ENCODE results near the gene WSCD1.

The WSCD1 gene

GRCh38 chr17:6099492-6099891, 29.3 kb downstream of the WSCD1 start:
- DNase-seq (ENCODE audit: low spot score), result no peak
- in situ Hi-C loops (cut with MboI; ENCODE audit: low sequenced_read_pairs, unreplicated experiment), result no loop called here
- TF ChIP-seq CTCF (IDR thresholded peaks at IDR 0.05; ENCODE audit: borderline replicate concordance, control extremely low read depth, extremely low read depth, insufficient read depth, missing control alignments), result no peak

GRCh38 chr17:6100146-6100545, 30.0 kb downstream of the WSCD1 start:
- no peak for DNase-seq (ENCODE audit: low spot score)
- in situ Hi-C loops (cut with MboI; ENCODE audit: low sequenced_read_pairs, unreplicated experiment), result no loop called here
- TF ChIP-seq CTCF (IDR thresholded peaks at IDR 0.05; ENCODE audit: borderline replicate concordance, control extremely low read depth, extremely low read depth, insufficient read depth, missing control alignments), result no peak

- DNase-seq (ENCODE audit: low spot score), result no peak
- no peak for TF ChIP-seq CTCF (IDR thresholded peaks at IDR 0.05; ENCODE audit: borderline replicate concordance, control extremely low read depth, extremely low read depth, insufficient read depth, missing control alignments)
- in situ Hi-C loops (cut with MboI; ENCODE audit: low sequenced_read_pairs, unreplicated experiment), result no loop called here
Measured at GRCh38 chr17:6100891-6101500, 30.8 kb downstream of the WSCD1 start.

GRCh38 chr17:6101706-6102105, 31.5 kb downstream of the WSCD1 start:
- no peak for DNase-seq (ENCODE audit: low spot score)
- in situ Hi-C loops (cut with MboI; ENCODE audit: low sequenced_read_pairs, unreplicated experiment), result no loop called here
- no peak for TF ChIP-seq CTCF (IDR thresholded peaks at IDR 0.05; ENCODE audit: borderline replicate concordance, control extremely low read depth, extremely low read depth, insufficient read depth, missing control alignments)

GRCh38 chr17:6102615-6103014, 32.4 kb downstream of the WSCD1 start:
- no peak for DNase-seq (ENCODE audit: low spot score)
- in situ Hi-C loops (cut with MboI; ENCODE audit: low sequenced_read_pairs, unreplicated experiment), result no loop called here
- no peak for TF ChIP-seq CTCF (IDR thresholded peaks at IDR 0.05; ENCODE audit: borderline replicate concordance, control extremely low read depth, extremely low read depth, insufficient read depth, missing control alignments)

GRCh38 chr17:6104956-6105648, 34.9 kb downstream of the WSCD1 start:
- no peak for DNase-seq (ENCODE audit: low spot score)
- no peak for TF ChIP-seq CTCF (IDR thresholded peaks at IDR 0.05; ENCODE audit: borderline replicate concordance, control extremely low read depth, extremely low read depth, insufficient read depth, missing control alignments)
- in situ Hi-C loops (cut with MboI; ENCODE audit: low sequenced_read_pairs, unreplicated experiment), result no loop called here
